ENCODE data around the gene ACD.
"Not testable (repeated sequence)": the region's sequence is repeated elsewhere in the genome, so short reads cannot be mapped to it uniquely, and the experiment has no call there.

ACD gene

GRCh38 chr16:67703626-67704025, 43.6 kb upstream of the ACD start:
- ChIA-PET POLR2A (no interaction called here), CTCF (interaction anchor here (0.9 to 1.0 kb wide), 2 partner anchors 8 to 180 kb away, joined by 3 to 4 read pairs; no protein-coding TSS in a partner anchor)
- H3K4me3 ChIP-seq (ENCODE audit: low read depth, low read length) = no peak overlapping the region
- TF ChIP-seq CTCF (IDR thresholded peaks at IDR 0.05; ENCODE audit: insufficient read depth, low read length, missing control alignments) = no peak
- DNase-seq (ENCODE audit: low read depth, low spot score) = no peak

DNA sequence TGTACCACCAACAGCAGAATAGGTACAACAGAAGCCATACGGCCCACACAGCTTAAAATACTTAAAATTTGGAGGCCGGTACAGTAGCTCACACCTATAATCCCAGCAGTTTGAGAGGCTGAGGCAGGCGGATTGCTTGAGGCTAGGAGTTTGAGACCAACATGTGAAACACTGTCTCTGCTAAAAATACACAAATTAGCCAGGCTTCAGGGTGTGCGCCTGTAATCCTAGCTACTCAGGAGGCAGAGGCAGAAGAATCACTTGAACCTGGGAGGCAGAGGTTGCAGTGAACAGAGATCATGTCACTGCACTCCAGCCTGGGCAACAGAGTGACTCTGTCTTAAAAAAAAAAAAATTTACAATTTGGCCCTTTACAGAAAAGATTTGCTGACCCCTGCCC, 42.1 kb upstream of the ACD start:
- TF ChIP-seq CTCF (IDR thresholded peaks at IDR 0.05; ENCODE audit: insufficient read depth, low read length, missing control alignments) = no peak
- ChIA-PET CTCF (interaction anchor here (1.4 to 1.8 kb wide), 2 partner anchors 114 to 181 kb away, joined by 3 to 5 read pairs; no protein-coding TSS in a partner anchor), POLR2A (no interaction called here)
- no peak for DNase-seq (ENCODE audit: low read depth, low spot score)
- no peak overlapping the region for H3K4me3 ChIP-seq (ENCODE audit: low read depth, low read length)

- TF ChIP-seq CTCF (IDR thresholded peaks at IDR 0.05; ENCODE audit: insufficient read depth, low read length, missing control alignments) = no peak
- no peak overlapping the region for H3K4me3 ChIP-seq (ENCODE audit: low read depth, low read length)
- ChIA-PET CTCF (interaction anchor here (1.4 to 1.8 kb wide), 2 partner anchors 115 to 180 kb away, joined by 3 to 5 read pairs; no protein-coding TSS in a partner anchor), POLR2A (no interaction called here)
- no peak for DNase-seq (ENCODE audit: low read depth, low spot score)
Observed at GRCh38 chr16:67701420-67701819, 41.4 kb upstream of the ACD start.

DNA sequence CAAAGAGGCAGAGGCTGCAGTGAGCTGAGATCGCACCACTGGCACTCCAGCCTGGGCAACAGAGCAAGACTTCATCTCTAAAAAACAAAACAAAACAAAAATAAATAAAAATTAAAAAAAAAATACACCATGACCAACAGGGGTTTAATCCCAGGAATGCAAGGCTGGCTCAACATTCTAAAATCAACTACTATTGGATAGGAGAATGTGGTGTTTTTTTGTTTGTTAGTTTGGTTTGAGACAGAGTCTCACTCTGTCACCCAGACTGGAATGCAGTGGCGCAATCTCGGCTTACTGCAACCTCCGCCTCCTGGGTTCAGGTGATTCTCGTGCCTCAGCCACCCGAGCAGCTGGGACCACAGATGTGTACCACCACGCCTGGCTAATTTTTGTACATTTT, 39.2 kb upstream of the ACD start:
- H3K4me3 ChIP-seq (ENCODE audit: low read depth, low read length) = no peak overlapping the region
- ChIA-PET CTCF (no interaction called here), POLR2A (no interaction called here)
- no peak for TF ChIP-seq CTCF (IDR thresholded peaks at IDR 0.05; ENCODE audit: insufficient read depth, low read length, missing control alignments)
- no peak for DNase-seq (ENCODE audit: low read depth, low spot score)

- TF ChIP-seq CTCF (IDR thresholded peaks at IDR 0.05; ENCODE audit: insufficient read depth, low read length, missing control alignments) = no peak
- CTCF ChIA-PET = no interaction called here
- DNase-seq (ENCODE audit: low read depth, low spot score) = no peak
- POLR2A ChIA-PET = no interaction called here
- no peak overlapping the region for H3K4me3 ChIP-seq (ENCODE audit: low read depth, low read length)
Observed at GRCh38 chr16:67697422-67698185, 37.5 kb upstream of the ACD start.

DNA sequence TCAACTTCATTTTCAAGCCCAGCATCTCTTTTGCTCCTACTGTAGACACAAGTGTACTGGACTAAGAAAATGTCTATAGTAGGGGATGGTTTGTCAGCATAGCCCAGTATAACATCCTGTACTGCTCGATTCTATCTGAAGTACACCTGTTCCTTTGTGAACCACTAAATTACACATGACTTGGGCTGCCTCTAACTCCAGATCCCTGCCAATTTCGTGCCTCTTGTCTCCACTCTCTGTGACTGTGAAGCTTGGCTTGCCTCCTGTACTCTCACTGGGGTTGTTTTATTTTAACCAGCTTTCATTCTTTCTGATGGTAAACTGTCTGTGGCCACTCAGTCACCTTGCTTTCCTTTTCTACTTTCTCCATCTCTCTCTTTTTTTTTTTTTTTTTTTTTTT, 34.6 kb upstream of the ACD start:
- no peak for DNase-seq (ENCODE audit: low read depth, low spot score)
- no peak overlapping the region for H3K4me3 ChIP-seq (ENCODE audit: low read depth, low read length)
- no peak for TF ChIP-seq CTCF (IDR thresholded peaks at IDR 0.05; ENCODE audit: insufficient read depth, low read length, missing control alignments)
- ChIA-PET CTCF (interaction anchor here (0.7 to 2.9 kb wide), 3 partner anchors 9 to 196 kb away, joined by 3 to 9 read pairs (median 4); no protein-coding TSS in a partner anchor), POLR2A (no interaction called here)

GRCh38 chr16:67693517-67694285, 33.6 kb upstream of the ACD start:
- POLR2A ChIA-PET; DNase-seq (ENCODE audit: low read depth, low spot score); H3K4me3 ChIP-seq (ENCODE audit: low read depth, low read length): not testable (repeated sequence)
- CTCF ChIA-PET = interaction anchor here (2.9 kb wide), 1 partner anchor 26 kb away, joined by 9 read pairs; no protein-coding TSS in a partner anchor

Measured in AG04449 (cell line).